SK-N-SH treated with all-trans-retinoic acid at 6 μM for 48 hours (cell line): Measurements from ENCODE around the gene BRD3.

Experiments used
- ATAC-seq: fragments of 200-7000 bp; cut with Tn5 transposase; 3 replicates; pipeline ENCODE4 v1.9.1; 2020; ENCODE audit warnings: mild to moderate bottlenecking, moderate library complexity
- ARNTL ChIP-seq: fragments of 450-650 bp; formaldehyde crosslinking; IDR thresholded peaks from 2 replicates; pipeline ENCODE4 v1.5.0; 2020; ENCODE audit warnings: low read depth, mild to moderate bottlenecking, moderate library complexity, borderline replicate concordance
- BACH2 ChIP-seq: fragments of 250-450 bp; sonication (Bioruptor Pico); IDR thresholded peaks from 2 replicates; pipeline ENCODE4 v1.9.0; 2021; ENCODE audit warnings: mild to moderate bottlenecking, borderline replicate concordance
- CREB5 ChIP-seq: fragments of 250-450 bp; sonication (Bioruptor Pico); IDR thresholded peaks from 2 replicates; pipeline ENCODE4 v1.5.1; 2020; ENCODE audit warnings: low read depth, mild to moderate bottlenecking, moderate library complexity
- CSDC2 ChIP-seq: fragments of 250-450 bp; sonication (Bioruptor Pico); IDR thresholded peaks from 2 replicates; pipeline ENCODE4 v1.5.0; 2020; ENCODE audit warnings: mild to moderate bottlenecking, moderate library complexity
- CSRNP3 ChIP-seq: fragments of 250-450 bp; sonication (Bioruptor Pico); IDR thresholded peaks from 2 replicates; pipeline ENCODE4 v1.5.1; 2021; ENCODE audit warnings: mild to moderate bottlenecking, moderate library complexity
- ESRRG ChIP-seq: fragments of 250-450 bp; sonication (Bioruptor Pico); IDR thresholded peaks from 2 replicates; pipeline ENCODE4 v1.6.1; 2021; ENCODE audit warnings: mild to moderate bottlenecking
- GLIS3 ChIP-seq: fragments of 250-450 bp; sonication (Bioruptor Pico); IDR thresholded peaks from 2 replicates; pipeline ENCODE4 v1.5.0; 2020; ENCODE audit warnings: mild to moderate bottlenecking, moderate library complexity
- ISL1 ChIP-seq: fragments of 250-450 bp; sonication (Bioruptor Pico); IDR thresholded peaks from 2 replicates; pipeline ENCODE4 v2.1.2; 2022; ENCODE audit warnings: mild to moderate bottlenecking, moderate library complexity
- OSR1 ChIP-seq: fragments of 250-450 bp; sonication (Bioruptor Pico); IDR thresholded peaks from 2 replicates; pipeline ENCODE4 v1.8.0; 2022; ENCODE audit warnings: moderate library complexity, mild to moderate bottlenecking, inconsistent platforms
- POU6F1 ChIP-seq: fragments of 250-450 bp; sonication (Bioruptor Pico); IDR thresholded peaks from 2 replicates; pipeline ENCODE4 v1.8.0; 2021; ENCODE audit warnings: low read depth, mild to moderate bottlenecking, moderate library complexity, borderline replicate concordance
- SNAI2 ChIP-seq: fragments of 250-450 bp; sonication (Bioruptor Pico); IDR thresholded peaks from 2 replicates; pipeline ENCODE4 v1.5.0; 2020; ENCODE audit warnings: mild to moderate bottlenecking, moderate library complexity
- TCF4 ChIP-seq: fragments of 250-450 bp; sonication (Bioruptor Pico); IDR thresholded peaks from 2 replicates; pipeline ENCODE4 v1.8.0; 2021; ENCODE audit warnings: mild to moderate bottlenecking, moderate library complexity, borderline replicate concordance
- TOX ChIP-seq: fragments of 250-450 bp; sonication (Bioruptor Pico); IDR thresholded peaks from 2 replicates; pipeline ENCODE4 v1.8.0; 2021; ENCODE audit warnings: mild to moderate bottlenecking, moderate library complexity, borderline replicate concordance
- TSHZ2 ChIP-seq: fragments of 250-450 bp; sonication (Bioruptor Pico); IDR thresholded peaks from 2 replicates; pipeline ENCODE4 v1.5.0; 2020; ENCODE audit warnings: mild to moderate bottlenecking, moderate library complexity
- ZC3H10 ChIP-seq: fragments of 250-450 bp; sonication (Bioruptor Pico); IDR thresholded peaks from 2 replicates; pipeline ENCODE4 v1.5.1; 2021; ENCODE audit warnings: mild to moderate bottlenecking, moderate library complexity
- ZFP3 ChIP-seq: fragments of 250-450 bp; sonication (Bioruptor Pico); IDR thresholded peaks from 2 replicates; pipeline ENCODE4 v1.5.0; 2020; ENCODE audit warnings: mild to moderate bottlenecking, moderate library complexity
- ZFP30 ChIP-seq: fragments of 450-650 bp; formaldehyde crosslinking; IDR thresholded peaks from 2 replicates; pipeline ENCODE4 v1.5.0; 2022; ENCODE audit warnings: mild to moderate bottlenecking, moderate library complexity
- ZNF565 ChIP-seq: fragments of 450-650 bp; formaldehyde crosslinking; conservative IDR thresholded peaks from 2 replicates; pipeline ENCODE4 v1.5.0; 2020; ENCODE audit warnings: low read depth, mild to moderate bottlenecking, moderate library complexity
- ZNF70 ChIP-seq: fragments of 450-650 bp; formaldehyde crosslinking; IDR thresholded peaks from 2 replicates; pipeline ENCODE4 v1.5.0; 2020; ENCODE audit warnings: mild to moderate bottlenecking, moderate library complexity

The BRD3 gene

GRCh38 chr9:134089972-134090371, 22.1 kb upstream of the BRD3 start:
- ATAC-seq = no peak
- no peak for TF ChIP-seq ESRRG (CRISPR knock-in tag)
- no peak for TF ChIP-seq SNAI2 (CRISPR knock-in tag)
- TF ChIP-seq ARNTL (CRISPR knock-in tag) = no peak
- TF ChIP-seq ZNF70 = no peak
- no peak for TF ChIP-seq TCF4
- TF ChIP-seq CSRNP3 (CRISPR knock-in tag) = no peak
- no peak for TF ChIP-seq TSHZ2 (CRISPR knock-in tag)
- no peak for TF ChIP-seq TOX (CRISPR knock-in tag)
- no peak for TF ChIP-seq CREB5
- TF ChIP-seq ZFP3 (CRISPR knock-in tag) = no peak
- no peak for TF ChIP-seq CSDC2
- no peak for TF ChIP-seq ZNF565 (CRISPR knock-in tag)
- TF ChIP-seq ZC3H10 (CRISPR knock-in tag) = no peak
- no peak for TF ChIP-seq OSR1 (CRISPR knock-in tag)
- no peak for TF ChIP-seq POU6F1 (CRISPR knock-in tag)

- ATAC-seq = no peak; the same call in 2 of the 3 replicates
- TF ChIP-seq CREB5 (no peak), ISL1 (CRISPR knock-in tag) (no peak), BACH2 (CRISPR knock-in tag) (no peak), GLIS3 (no peak), CSDC2 (no peak)
These were observed 20.4 kb upstream of the BRD3 start for GRCh38 chr9:134088063-134088725.

- no peak for ATAC-seq
- no peak for TF ChIP-seq POU6F1 (CRISPR knock-in tag)
- TF ChIP-seq ARNTL (CRISPR knock-in tag) = no peak
These were observed 17.8 kb upstream of the BRD3 start for GRCh38 chr9:134085674-134086073.

GRCh38 chr9:134083451-134083850, 15.6 kb upstream of the BRD3 start:
- TF ChIP-seq ESRRG (CRISPR knock-in tag) (no peak), ZFP3 (CRISPR knock-in tag) (no peak), ZFP30 (CRISPR knock-in tag) (no peak), OSR1 (CRISPR knock-in tag) (no peak), BACH2 (CRISPR knock-in tag) (no peak), CSRNP3 (CRISPR knock-in tag) (no peak), GLIS3 (no peak), CREB5 (no peak)
- no peak for ATAC-seq
